Measurements from ENCODE around the gene GLYATL2.

GLYATL2 gene

GRCh38 chr11:58867556-58867955, 23.1 kb upstream of the GLYATL2 start:
- no peak overlapping the region for H3K4me3 ChIP-seq (ENCODE audit: low read depth, low read length)
- no peak for TF ChIP-seq CTCF (IDR thresholded peaks at IDR 0.05; ENCODE audit: control insufficient read depth, extremely low read depth, insufficient read depth)
- DNase-seq (ENCODE audit: low read depth), result no peak

DNA sequence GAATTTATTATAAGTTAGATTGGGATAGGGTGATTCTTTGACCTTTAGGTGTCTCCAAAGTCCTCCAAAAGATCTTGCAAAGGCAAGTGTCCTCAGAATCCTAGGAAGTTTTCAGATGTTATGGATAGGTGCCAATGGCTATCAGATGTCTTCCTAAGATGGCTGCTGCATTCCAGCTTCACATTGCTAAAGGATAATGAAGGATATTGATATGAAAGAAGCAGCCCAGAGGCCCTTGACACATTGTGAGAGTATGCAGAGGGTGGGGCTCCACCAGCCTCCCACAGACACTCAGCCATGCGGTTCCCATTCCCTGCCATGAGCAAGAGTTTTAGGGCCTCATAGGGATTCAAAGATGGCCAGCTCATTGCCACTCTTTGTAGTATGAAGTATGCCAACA, 22.3 kb upstream of the GLYATL2 start:
- no peak for DNase-seq (ENCODE audit: low read depth)
- no peak overlapping the region for H3K4me3 ChIP-seq (ENCODE audit: low read depth, low read length)
- TF ChIP-seq CTCF (IDR thresholded peaks at IDR 0.05; ENCODE audit: control insufficient read depth, extremely low read depth, insufficient read depth), result no peak

- DNase-seq (ENCODE audit: low read depth), result no peak
- TF ChIP-seq CTCF (IDR thresholded peaks at IDR 0.05; ENCODE audit: control insufficient read depth, extremely low read depth, insufficient read depth), result no peak
- H3K4me3 ChIP-seq (ENCODE audit: low read depth, low read length), result no peak overlapping the region
Measured at GRCh38 chr11:58864335-58864734, 19.8 kb upstream of the GLYATL2 start.

GRCh38 chr11:58863697-58864096, 19.2 kb upstream of the GLYATL2 start:
- H3K4me3 ChIP-seq (ENCODE audit: low read depth, low read length), result no peak overlapping the region
- no peak for DNase-seq (ENCODE audit: low read depth)
- no peak for TF ChIP-seq CTCF (IDR thresholded peaks at IDR 0.05; ENCODE audit: control insufficient read depth, extremely low read depth, insufficient read depth)

- TF ChIP-seq CTCF (IDR thresholded peaks at IDR 0.05; ENCODE audit: control insufficient read depth, extremely low read depth, insufficient read depth), result no peak
- no peak overlapping the region for H3K4me3 ChIP-seq (ENCODE audit: low read depth, low read length)
- no peak for DNase-seq (ENCODE audit: low read depth)
Measured at GRCh38 chr11:58861533-58861932, 17.0 kb upstream of the GLYATL2 start.

DNA sequence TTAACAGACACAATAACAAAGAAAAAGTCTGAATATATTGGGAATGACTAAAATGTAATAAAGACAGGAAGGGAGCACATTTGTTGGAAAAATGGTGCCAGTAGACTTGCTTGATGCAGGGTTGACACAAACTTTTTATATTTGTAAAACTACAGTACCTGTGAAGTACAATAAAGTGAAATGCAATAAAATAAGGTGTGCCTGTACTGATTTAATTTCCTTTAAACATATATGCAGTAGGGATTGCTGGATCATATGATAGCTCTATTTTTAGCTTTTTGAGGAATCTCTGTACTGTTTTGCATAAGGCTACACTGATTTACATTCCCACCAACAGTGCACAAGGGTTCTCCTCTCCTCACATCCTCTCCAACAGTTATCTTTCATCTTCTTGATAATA, 12.3 kb upstream of the GLYATL2 start:
- DNase-seq (ENCODE audit: low read depth), result no peak
- TF ChIP-seq CTCF (IDR thresholded peaks at IDR 0.05; ENCODE audit: control insufficient read depth, extremely low read depth, insufficient read depth), result no peak
- H3K4me3 ChIP-seq (ENCODE audit: low read depth, low read length), result no peak overlapping the region

GRCh38 chr11:58845386-58845785, 882 bp upstream of the GLYATL2 start:
- DNase-seq (ENCODE audit: low read depth), result no peak
- H3K4me3 ChIP-seq (ENCODE audit: low read depth, low read length), result no peak overlapping the region
- no peak for TF ChIP-seq CTCF (IDR thresholded peaks at IDR 0.05; ENCODE audit: control insufficient read depth, extremely low read depth, insufficient read depth)
